Endothelial cell of umbilical vein (primary cell): ENCODE data around the gene MAEA. TPM values are rescaled to one million over a fixed set of nuclear protein-coding genes. Genes with fewer than 3 reads are reported as not detected.
A peak's percentile ranks its signal among the peaks of the same experiment; 100 is the strongest.

Experiments
- BruUV-seq: library from RNA; stranded (reverse); fragments of 400-500 nt; replicated peaks from 2 replicates; lab custom pipeline; 2021; lab: Mats Ljungman, UMichigan
- CTCF ChIA-PET: fragments of 300-600, 350-600 bp; sonication (Branson Sonifier 250); formaldehyde crosslinking; loops from one replicate; lab custom pipeline; 2021; ENCODE audit warnings: antibody characterized with exemption, inconsistent platforms; lab: Charles Lee
- POLR2A ChIA-PET: fragments of 300-600, 350-600 bp; sonication (Branson Sonifier 250); formaldehyde crosslinking; loops from one replicate; lab custom pipeline; 2021; ENCODE audit warnings: antibody characterized with exemption, inconsistent platforms; lab: Charles Lee
- DNase-seq: peaks from one replicate; pipeline ENCODE4 v3.0.0-alpha.2; 2011; ENCODE audit warnings: low read depth, low spot score
- FAIRE-seq: peaks from 2 replicates; lab custom pipeline; 2011; peaks lifted over from hg19 to GRCh38; lab: Jason Lieb, UNC
- H2AFZ ChIP-seq: 2 replicates; pipeline ENCODE4 v1.6.0; 2012; ENCODE audit warnings: low read depth, low read length, control low read depth, inconsistent platforms
- H3K27ac ChIP-seq: 2 replicates; pipeline ENCODE4 v1.5.1; 2011; ENCODE audit warnings: low read depth, mild to moderate bottlenecking, control low read depth, low read length, moderate library complexity; ENCODE audit not compliant: insufficient read depth
- H3K27me3 ChIP-seq, 2 experiments: 2 replicates each; pipeline versions ENCODE4 v1.6.0 to v1.6.1; 2011; ENCODE audit warnings: low read length in 2 of 2, mixed read lengths in 1 of 2; ENCODE audit not compliant: control insufficient read depth in 2 of 2, insufficient read depth in 2 of 2
- H3K36me3 ChIP-seq, 2 experiments: 2 replicates in 1 of 2; 3 replicates in 1 of 2; pipeline ENCODE4 v1.5.1; 2011; ENCODE audit warnings: low read length in 2 of 2, mild to moderate bottlenecking in 1 of 2, moderate library complexity in 1 of 2; ENCODE audit not compliant: control insufficient read depth in 2 of 2, insufficient read depth in 2 of 2; ENCODE audit errors: extremely low read depth in 1 of 2
- H3K4me1 ChIP-seq: 3 replicates; pipeline ENCODE4 v1.5.1; 2011; ENCODE audit warnings: mild to moderate bottlenecking, low read length; ENCODE audit not compliant: control insufficient read depth, insufficient read depth; ENCODE audit errors: extremely low read depth
- H3K4me2 ChIP-seq: 2 replicates; pipeline ENCODE4 v1.6.1; 2011; ENCODE audit warnings: low read length, control low read depth, mixed read lengths; ENCODE audit not compliant: insufficient read depth
- H3K4me3 ChIP-seq, 3 experiments: fragments of 200-600 bp in 1 of 3; sonication (generic), shearing (Covaris generic) in 1 of 3; replicated peaks in 1 of 3; 2 replicates each; pipeline ENCODE4 v1.5.1; 2011 to 2016; ENCODE audit warnings: control low read depth in 3 of 3, low read length in 3 of 3, mild to moderate bottlenecking in 2 of 3, inconsistent platforms in 1 of 3, low read depth in 1 of 3, moderate library complexity in 1 of 3; ENCODE audit not compliant: insufficient read depth in 1 of 3
- H3K79me2 ChIP-seq: 2 replicates; pipeline ENCODE4 v1.6.0; 2012; ENCODE audit warnings: low read length, inconsistent platforms; ENCODE audit not compliant: control insufficient read depth, insufficient read depth
- H3K9ac ChIP-seq: replicated peaks from 2 replicates; pipeline ENCODE3; 2011; ENCODE audit warnings: low read length, control low read depth; ENCODE audit not compliant: insufficient read depth; ENCODE audit errors: extremely low read depth
- H3K9me1 ChIP-seq: replicated peaks from 3 replicates; pipeline ENCODE4 v1.6.0; 2011; ENCODE audit warnings: mild to moderate bottlenecking, low read length; ENCODE audit not compliant: control insufficient read depth, insufficient read depth; ENCODE audit errors: extremely low read depth
- H3K9me3 ChIP-seq: replicated peaks from 2 replicates; pipeline ENCODE4 v1.5.1; 2012; ENCODE audit warnings: low read length, inconsistent platforms; ENCODE audit not compliant: control insufficient read depth, insufficient read depth
- H4K20me1 ChIP-seq: replicated peaks from 2 replicates; pipeline ENCODE3; 2011; ENCODE audit warnings: mild to moderate bottlenecking, low read length; ENCODE audit not compliant: control insufficient read depth, insufficient read depth; ENCODE audit errors: extremely low read depth
- MYC ChIP-seq: IDR thresholded peaks from one replicate; pipeline ENCODE4 v1.6.1; 2011; ENCODE audit warnings: mild to moderate bottlenecking, low read depth, low read length
- POLR2AphosphoS5 ChIP-seq: IDR thresholded peaks from 2 replicates; pipeline ENCODE4 v1.6.1; 2012; ENCODE audit warnings: low read depth, mild to moderate bottlenecking, control low read depth, low read length, moderate library complexity; ENCODE audit not compliant: insufficient read depth
- dilution Hi-C: fragments of 300-500 bp; cut with MboI; formaldehyde crosslinking; loops from one replicate; pipeline ENCODE4 v1.15.0; 2019; ENCODE audit warnings: low sequenced_read_pairs; ENCODE audit not compliant: extremely low pct_ligation_motif_present
- intact Hi-C: fragments of 100-400 bp; cut with micrococcal nuclease; formaldehyde crosslinking; loops from one replicate; pipeline ENCODE4 v1.10.0; 2022
- polyA plus RNA-seq, 4 experiments: library from polyadenylated mRNA; depleted of rRNA in 3 of 4; stranded (reverse) in 3 of 4; unstranded in 1 of 4; fragments of >200 nt; gene quantifications; 2 replicates each; pipeline versions ENCODE4 v1.2.1 to v1.2.3, GENCODE V29; 2011 to 2012; ENCODE audit warnings: missing spikeins in 1 of 4
- total RNA-seq: library from RNA; stranded (reverse); gene quantifications from 2 replicates; pipeline ENCODE4 v1.2.3, GENCODE V29; 2021
- TF ChIP-seq, protein P1 (sequence below), 2 donors: IDR thresholded peaks; 1 replicate in 1 of 2; 2 replicates in 1 of 2; pipeline ENCODE4 v1.5.1; 2011; ENCODE audit warnings: low read length in 2 of 2, mild to moderate bottlenecking in 2 of 2, moderate library complexity in 2 of 2, control low read depth in 1 of 2, inconsistent platforms in 1 of 2, low read depth in 1 of 2; ENCODE audit not compliant: insufficient read depth in 1 of 2; ENCODE audit errors: extremely low read depth in 1 of 2

Gene MAEA
- total and polyA plus RNA-seq, 2 donors (not counting 3 experiments of a cell fraction or from before 2014, with no cell fraction given): 66.0 to 108 TPM

DNA sequence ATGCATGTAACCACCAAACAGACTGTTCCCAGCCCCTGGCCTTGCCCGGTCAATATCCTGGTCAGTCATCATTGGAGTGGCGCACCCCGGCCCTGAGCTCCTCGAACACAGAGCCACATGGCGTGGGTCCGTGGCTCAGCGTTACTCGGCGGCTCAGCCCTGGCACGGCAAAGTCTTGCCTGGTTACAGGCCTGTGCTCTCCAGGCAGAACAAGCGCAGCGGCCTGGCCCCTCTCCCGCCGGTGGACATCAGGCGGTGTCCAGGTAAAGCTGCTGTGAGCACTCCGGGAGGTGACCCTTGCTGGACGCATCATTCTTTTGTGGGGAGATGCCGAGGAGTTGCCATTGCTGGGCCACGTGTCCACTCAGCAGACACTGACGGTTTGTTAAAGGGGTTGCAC, 51.2 kb downstream of the MAEA start:
- Histone ChIP-seq H3K4me3 (no peak overlapping the region), H3K36me3 (peaks cover 5 to 29% of the 10 kb centered on the region in 2 experiments), H3K9me3 (no peaks in the 10 kb centered on the region), H3K27me3 (no peaks in the 10 kb centered on the region), H3K4me1 (peaks cover 12% of the 10 kb centered on the region), H3K27ac (no peak overlapping the region), H3K79me2 (no peaks in the 10 kb centered on the region), H3K4me2 (no peak overlapping the region), H3K9me1 (no peaks in the 10 kb centered on the region), H2AFZ (no peak overlapping the region), H4K20me1 (no peaks in the 10 kb centered on the region), H3K9ac (no peak overlapping the region)
- BruUV-seq: no TSS peak
- ChIA-PET CTCF (no interaction called here), POLR2A (no interaction called here)
- intact Hi-C loops (no loop called here), dilution Hi-C loops (no loop called here)
- TF ChIP-seq MYC: no peak
- TF ChIP-seq, protein P1, sequence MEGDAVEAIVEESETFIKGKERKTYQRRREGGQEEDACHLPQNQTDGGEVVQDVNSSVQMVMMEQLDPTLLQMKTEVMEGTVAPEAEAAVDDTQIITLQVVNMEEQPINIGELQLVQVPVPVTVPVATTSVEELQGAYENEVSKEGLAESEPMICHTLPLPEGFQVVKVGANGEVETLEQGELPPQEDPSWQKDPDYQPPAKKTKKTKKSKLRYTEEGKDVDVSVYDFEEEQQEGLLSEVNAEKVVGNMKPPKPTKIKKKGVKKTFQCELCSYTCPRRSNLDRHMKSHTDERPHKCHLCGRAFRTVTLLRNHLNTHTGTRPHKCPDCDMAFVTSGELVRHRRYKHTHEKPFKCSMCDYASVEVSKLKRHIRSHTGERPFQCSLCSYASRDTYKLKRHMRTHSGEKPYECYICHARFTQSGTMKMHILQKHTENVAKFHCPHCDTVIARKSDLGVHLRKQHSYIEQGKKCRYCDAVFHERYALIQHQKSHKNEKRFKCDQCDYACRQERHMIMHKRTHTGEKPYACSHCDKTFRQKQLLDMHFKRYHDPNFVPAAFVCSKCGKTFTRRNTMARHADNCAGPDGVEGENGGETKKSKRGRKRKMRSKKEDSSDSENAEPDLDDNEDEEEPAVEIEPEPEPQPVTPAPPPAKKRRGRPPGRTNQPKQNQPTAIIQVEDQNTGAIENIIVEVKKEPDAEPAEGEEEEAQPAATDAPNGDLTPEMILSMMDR (IDR thresholded peaks at IDR 0.05; ENCODE audit: extremely low read depth in 1 of 2, insufficient read depth in 1 of 2, low read depth in 1 of 2, low read length in 2 of 2): no peak
- no peak for TF ChIP-seq POLR2AphosphoS5
- FAIRE-seq (no peak), DNase-seq (no peak)

DNA sequence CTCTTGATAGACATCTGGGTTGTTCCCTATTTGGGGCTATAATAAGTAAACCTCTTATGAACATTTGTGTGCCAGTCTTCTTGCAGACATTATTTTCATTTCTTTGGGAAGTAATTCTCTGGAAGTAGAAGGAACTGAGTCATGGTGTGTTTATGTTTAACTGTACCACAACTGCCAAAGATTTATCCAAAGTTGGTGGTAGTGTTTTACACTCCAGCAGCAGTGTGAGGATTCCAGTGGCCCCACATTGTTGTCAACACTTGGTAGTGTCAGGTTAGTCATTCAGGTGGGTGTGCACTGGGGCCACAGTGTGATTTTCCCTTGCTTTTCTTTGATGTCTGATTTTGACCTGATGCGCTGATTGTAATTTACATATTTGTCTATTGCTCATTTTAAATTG, 52.3 kb downstream of the MAEA start:
- peaks cover 12% of the 10 kb centered on the region for H3K4me1 ChIP-seq
- POLR2A ChIA-PET: no interaction called here
- no peaks in the 10 kb centered on the region for H3K27me3 ChIP-seq
- H2AFZ ChIP-seq: no peak overlapping the region
- peak; percentile 22 for DNase-seq
- H3K9ac ChIP-seq: no peak overlapping the region
- TF ChIP-seq, protein P1 (IDR thresholded peaks at IDR 0.05; ENCODE audit: extremely low read depth in 1 of 2, insufficient read depth in 1 of 2, low read depth in 1 of 2, low read length in 2 of 2): no peak
- H4K20me1 ChIP-seq: no peaks in the 10 kb centered on the region
- dilution Hi-C loops: no loop called here
- H3K4me2 ChIP-seq: no peak overlapping the region
- H3K36me3 ChIP-seq: peaks cover 5 to 18% of the 10 kb centered on the region in 2 experiments
- no peaks in the 10 kb centered on the region for H3K79me2 ChIP-seq
- peak; percentile 79 for FAIRE-seq
- H3K9me3 ChIP-seq: no peaks in the 10 kb centered on the region
- no peak overlapping the region for H3K27ac ChIP-seq
- no peak overlapping the region for H3K4me3 ChIP-seq
- CTCF ChIA-PET: no interaction called here
- intact Hi-C loops: no loop called here
- BruUV-seq: no TSS peak
- H3K9me1 ChIP-seq: no peaks in the 10 kb centered on the region
